ENCODE data around the gene SLC39A11.

SLC39A11 gene

GRCh38 chr17:72974605-72975232, 117.8 kb downstream of the SLC39A11 start:
- no peak for DNase-seq

- DNase-seq: no peak
These were observed 120.1 kb downstream of the SLC39A11 start for GRCh38 chr17:72972263-72972951.

GRCh38 chr17:72971226-72971880, 121.1 kb downstream of the SLC39A11 start:
- DNase-seq: no peak

GRCh38 chr17:72970797-72971196, 121.7 kb downstream of the SLC39A11 start:
- no peak for DNase-seq

GRCh38 chr17:72970246-72970645, 122.2 kb downstream of the SLC39A11 start:
- no peak for DNase-seq

- DNase-seq: no peak
These were observed 123.1 kb downstream of the SLC39A11 start for GRCh38 chr17:72969293-72969906.

GRCh38 chr17:72968798-72969197, 123.7 kb downstream of the SLC39A11 start:
- no peak for DNase-seq

GRCh38 chr17:72967977-72968585, 124.4 kb downstream of the SLC39A11 start:
- no peak for DNase-seq

- DNase-seq: peak; percentile 52
These were observed 125.1 kb downstream of the SLC39A11 start for GRCh38 chr17:72967277-72967970.

- no peak for DNase-seq
These were observed 130.4 kb downstream of the SLC39A11 start for GRCh38 chr17:72962106-72962505.

- no peak for DNase-seq
These were observed 136.9 kb downstream of the SLC39A11 start for GRCh38 chr17:72955391-72956140.

- no peak for DNase-seq
These were observed 137.9 kb downstream of the SLC39A11 start for GRCh38 chr17:72954579-72954978.

GRCh38 chr17:72953621-72954020, 138.9 kb downstream of the SLC39A11 start:
- DNase-seq: no peak

GRCh38 chr17:72952641-72953315, 139.7 kb downstream of the SLC39A11 start:
- DNase-seq: no peak

GRCh38 chr17:72952220-72952619, 140.3 kb downstream of the SLC39A11 start:
- DNase-seq: no peak

- DNase-seq: no peak
These were observed 142.1 kb downstream of the SLC39A11 start for GRCh38 chr17:72950242-72950931.

- no peak for DNase-seq
These were observed 144.4 kb downstream of the SLC39A11 start for GRCh38 chr17:72948115-72948514.

- DNase-seq: no peak
These were observed 145.0 kb downstream of the SLC39A11 start for GRCh38 chr17:72947475-72947874.

- no peak for DNase-seq
These were observed 145.8 kb downstream of the SLC39A11 start for GRCh38 chr17:72946696-72947095.

GRCh38 chr17:72946156-72946555, 146.3 kb downstream of the SLC39A11 start:
- DNase-seq: no peak
